ENCODE data around the gene BBOF1.
"Not testable (repeated sequence)": the region's sequence is repeated elsewhere in the genome, so short reads cannot be mapped to it uniquely, and the experiment has no call there.

The BBOF1 gene

GRCh38 chr14:74018586-74019407, at the start of gene BBOF1, which contains the start of gene ENTPD5:
TSS of gene BBOF1 (plus strand) at chr14:74019349. CDS start at chr14:74019479, 130 bp downstream.
TSS of gene ENTPD5 (minus strand) at chr14:74019288. CDS start at chr14:73988102, 31,186 bp downstream.
- no peak for DNase-seq (ENCODE audit: low read depth, low spot score)

GRCh38 chr14:73973497-73973896, 45.7 kb upstream of the BBOF1 start:
- no peak for DNase-seq (ENCODE audit: low read depth, low spot score)

DNA sequence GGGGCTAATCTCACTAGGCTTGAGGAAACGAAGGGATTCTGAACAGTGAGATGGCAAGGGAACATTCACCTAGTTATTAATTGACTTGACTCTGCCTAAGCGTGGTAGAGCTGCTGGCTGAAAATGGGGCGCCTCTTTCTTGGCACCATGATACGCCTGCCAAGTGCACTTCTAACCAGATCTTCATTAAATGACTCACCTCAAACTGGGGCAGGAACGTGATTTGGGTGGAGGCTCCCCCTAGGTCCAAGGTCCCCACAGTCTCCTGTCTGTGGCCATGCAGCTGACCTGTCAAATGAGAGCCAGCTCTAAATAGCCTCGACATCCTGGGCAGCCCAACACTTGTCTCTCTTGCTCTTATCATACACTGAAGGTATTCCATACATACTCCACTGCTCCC, 43.0 kb upstream of the BBOF1 start:
- no peak for DNase-seq (ENCODE audit: low read depth, low spot score)

- no peak for DNase-seq (ENCODE audit: low read depth, low spot score)
Measured at GRCh38 chr14:73977896-73978295, 41.3 kb upstream of the BBOF1 start.

GRCh38 chr14:73988065-73988464, 31.1 kb upstream of the BBOF1 start:
- no peak for DNase-seq (ENCODE audit: low read depth, low spot score)

- not testable (repeated sequence) for DNase-seq (ENCODE audit: low read depth, low spot score)
Measured at GRCh38 chr14:73988656-73989055, 30.5 kb upstream of the BBOF1 start.

GRCh38 chr14:73991092-73991491, 28.1 kb upstream of the BBOF1 start:
- DNase-seq (ENCODE audit: low read depth, low spot score) = no peak

GRCh38 chr14:73994926-73995325, 24.2 kb upstream of the BBOF1 start:
- not testable (repeated sequence) for DNase-seq (ENCODE audit: low read depth, low spot score)

DNA sequence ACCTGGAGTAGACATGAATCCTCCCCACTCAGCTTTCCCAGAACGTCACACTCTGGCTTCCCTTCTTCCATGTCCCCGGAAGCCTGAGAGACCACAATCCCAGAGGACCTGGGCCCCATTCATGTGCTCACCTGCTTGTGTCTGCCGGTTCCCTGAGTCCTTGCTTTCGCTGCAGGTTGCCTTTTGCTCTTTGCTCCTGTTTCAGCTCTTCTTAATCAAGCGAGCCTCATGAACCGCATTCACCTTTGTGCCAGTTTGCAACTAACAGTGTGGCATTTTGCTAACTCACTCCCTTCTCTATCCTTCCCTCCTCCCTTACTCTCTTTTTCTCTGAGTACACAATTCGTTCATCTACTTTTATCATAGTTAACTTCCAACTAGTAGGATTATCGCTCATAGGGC, 23.2 kb upstream of the BBOF1 start:
- DNase-seq (ENCODE audit: low read depth, low spot score) = no peak

DNA sequence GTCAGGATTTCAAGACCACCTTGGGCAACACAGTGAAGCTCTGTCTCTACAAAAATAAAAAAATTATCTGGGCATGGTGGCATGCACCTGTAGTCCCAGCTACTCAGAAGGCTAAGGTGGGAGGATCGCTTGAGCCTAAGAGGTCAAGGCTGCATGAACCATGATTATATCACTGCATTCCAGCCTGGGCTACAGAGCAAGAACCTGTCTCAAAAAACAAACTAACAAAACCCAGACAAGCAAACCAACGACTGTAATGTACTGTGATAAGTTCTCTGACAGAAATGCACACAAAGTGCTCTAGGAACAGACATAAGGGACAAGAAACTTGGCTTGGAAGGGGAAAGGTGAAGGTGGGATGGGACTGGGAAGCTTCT, 22.4 kb upstream of the BBOF1 start:
- no peak for DNase-seq (ENCODE audit: low read depth, low spot score)

- DNase-seq (ENCODE audit: low read depth, low spot score) = no peak
Measured at GRCh38 chr14:73997108-73997943, 21.8 kb upstream of the BBOF1 start.

DNA sequence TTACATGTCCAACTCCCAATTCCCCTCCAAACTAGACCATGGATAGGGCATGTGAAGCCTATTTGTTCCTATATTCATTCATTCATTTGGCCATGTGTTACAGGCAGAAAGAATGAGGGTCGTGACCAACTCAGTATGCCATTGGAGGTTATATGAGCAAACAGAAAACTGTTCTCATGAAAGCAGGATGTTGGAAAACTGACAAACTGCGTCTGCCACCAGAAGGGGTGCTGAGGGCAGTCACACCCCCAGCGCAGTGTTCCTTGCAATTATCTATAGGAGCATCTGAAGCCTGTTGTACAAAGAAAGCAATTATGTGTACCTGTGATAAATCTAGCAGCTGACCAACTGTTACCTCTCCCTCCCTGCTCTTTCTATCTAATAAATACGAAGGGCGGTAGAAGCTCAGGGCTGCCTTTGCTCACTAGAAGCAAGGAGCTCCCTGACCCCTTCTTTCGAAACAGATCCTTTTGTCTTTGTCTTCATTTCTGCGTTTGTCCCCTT, 21.2 kb upstream of the BBOF1 start:
- DNase-seq (ENCODE audit: low read depth, low spot score) = no peak

DNA sequence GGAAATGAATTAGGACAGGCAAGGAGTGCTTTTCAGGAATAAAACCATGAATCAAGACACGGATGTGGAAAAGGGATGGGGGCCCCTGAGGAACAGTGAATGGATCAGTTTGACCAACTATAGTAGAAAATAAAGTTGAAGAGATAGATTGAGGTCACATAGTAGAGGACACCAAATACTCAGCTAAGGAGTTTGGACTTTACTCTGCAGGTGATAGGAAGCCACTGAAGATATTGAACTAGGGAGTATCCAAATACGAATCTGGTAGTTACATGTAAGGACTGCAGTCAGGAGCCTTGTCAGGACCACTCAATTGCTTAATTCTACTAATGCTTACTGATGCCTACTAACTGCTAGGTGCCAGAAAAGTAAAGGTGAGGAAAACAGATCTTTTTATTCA, 20.4 kb upstream of the BBOF1 start:
- no peak for DNase-seq (ENCODE audit: low read depth, low spot score)

- not testable (repeated sequence) for DNase-seq (ENCODE audit: low read depth, low spot score)
Measured at GRCh38 chr14:74005664-74006063, 13.5 kb upstream of the BBOF1 start.

DNA sequence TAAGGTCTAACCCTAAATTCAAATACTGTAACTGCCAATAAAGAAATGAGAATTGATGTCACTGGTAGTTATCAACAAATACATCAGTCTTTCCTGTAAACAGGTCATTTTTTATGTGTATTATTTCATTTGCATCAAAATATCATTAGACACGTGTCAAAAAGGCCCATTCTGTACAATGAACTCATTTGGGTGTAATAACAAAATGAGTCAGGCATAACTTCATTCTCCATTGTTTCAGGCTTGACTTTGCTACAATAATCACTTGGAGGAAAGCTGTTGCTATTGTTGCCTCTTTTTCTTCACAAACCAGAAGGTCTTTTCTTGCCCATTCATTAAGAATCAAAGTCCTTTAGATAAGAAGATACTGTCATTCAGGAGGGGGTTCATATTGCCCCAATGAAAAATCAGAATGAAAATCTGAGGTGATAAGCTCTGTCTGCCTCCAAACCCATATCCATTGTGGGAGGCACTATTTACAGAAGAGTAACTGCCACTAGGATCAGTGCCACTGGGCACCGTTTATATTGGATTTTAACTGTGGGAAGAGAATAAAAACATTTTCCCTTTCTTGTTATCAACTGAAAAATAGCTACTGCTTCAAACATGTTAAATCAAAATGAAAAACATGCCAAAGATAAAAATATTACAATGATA, 10.2 kb upstream of the BBOF1 start:
- DNase-seq (ENCODE audit: low read depth, low spot score) = no peak

DNA sequence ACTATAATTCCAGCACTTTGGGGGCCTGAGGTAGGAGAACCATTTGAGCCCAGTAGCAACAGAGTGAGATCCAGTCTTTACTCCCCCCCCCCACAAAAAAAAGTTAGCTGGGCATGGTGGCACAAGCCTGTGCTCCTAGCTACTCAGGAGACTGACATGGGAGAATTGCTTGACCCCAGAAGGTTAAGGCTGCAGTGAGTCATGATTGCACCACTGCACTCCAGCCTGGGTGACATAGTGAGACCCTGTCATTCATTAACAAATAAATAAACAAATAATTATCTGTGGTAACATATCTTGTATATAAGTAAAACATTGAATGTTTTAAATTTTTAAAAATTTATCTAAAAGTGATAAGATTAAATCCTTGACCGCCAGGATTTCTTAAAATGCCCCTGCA, 4.8 kb upstream of the BBOF1 start:
- DNase-seq (ENCODE audit: low read depth, low spot score) = no peak

- DNase-seq (ENCODE audit: low read depth, low spot score) = no peak
Measured at GRCh38 chr14:74015176-74015575, 4.0 kb upstream of the BBOF1 start.

DNA sequence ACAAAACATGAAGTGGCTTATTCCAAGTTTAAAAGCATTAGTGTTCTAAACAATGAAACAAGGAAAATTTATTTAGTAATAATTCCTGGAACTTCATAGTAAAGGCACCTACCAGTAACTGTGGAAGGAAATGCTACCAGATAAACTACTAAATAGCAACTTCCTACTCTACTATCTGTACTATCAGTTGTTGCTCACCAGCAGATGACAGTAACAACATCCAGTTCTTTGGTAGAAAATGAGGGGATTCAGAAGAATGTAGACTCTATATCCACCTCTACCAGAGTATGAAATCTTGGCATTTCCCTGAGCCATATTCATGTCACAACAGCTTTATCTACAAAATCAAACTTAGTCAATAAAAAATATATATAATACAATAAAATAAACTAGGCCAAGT, 3.2 kb upstream of the BBOF1 start:
- DNase-seq (ENCODE audit: low read depth, low spot score) = no peak

GRCh38 chr14:74018174-74018585, 969 bp upstream of the BBOF1 start:
- DNase-seq (ENCODE audit: low read depth, low spot score) = no peak

DNA sequence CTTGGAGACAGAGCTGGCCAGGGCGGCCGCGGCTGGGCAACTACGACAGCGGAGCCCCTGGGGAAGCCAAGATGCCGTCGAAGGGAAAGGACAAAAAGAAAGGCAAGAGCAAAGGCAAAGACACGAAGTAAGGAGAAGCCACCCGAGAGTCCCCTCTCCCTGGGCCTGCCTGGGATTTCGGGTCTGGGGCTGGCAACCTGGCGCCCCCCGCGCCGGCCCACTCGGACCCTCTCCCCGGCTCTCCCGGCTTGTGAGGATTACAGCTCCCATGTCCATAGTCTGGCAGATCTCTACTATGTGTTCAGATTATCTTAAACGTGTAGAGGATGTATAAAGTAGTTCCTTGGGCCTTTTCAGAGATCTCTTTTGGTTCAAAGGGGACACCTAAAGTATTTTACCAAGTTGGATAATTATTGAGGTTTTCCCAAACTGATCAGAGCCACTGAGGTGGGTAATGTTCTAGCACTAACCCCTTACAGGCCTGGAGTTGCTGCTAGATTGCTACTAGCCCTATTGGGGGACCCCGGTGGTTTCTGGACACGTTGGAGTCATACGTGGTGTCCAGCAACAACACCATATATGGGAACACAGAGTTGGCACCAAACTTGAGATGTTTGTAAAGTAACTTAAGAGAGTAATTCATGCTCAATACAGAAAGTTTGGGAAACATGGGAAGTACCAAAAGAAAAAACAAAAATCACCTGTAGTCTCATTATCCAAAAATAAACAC, 424 bp downstream of the BBOF1 start:
- DNase-seq (ENCODE audit: low read depth, low spot score) = no peak

DNA sequence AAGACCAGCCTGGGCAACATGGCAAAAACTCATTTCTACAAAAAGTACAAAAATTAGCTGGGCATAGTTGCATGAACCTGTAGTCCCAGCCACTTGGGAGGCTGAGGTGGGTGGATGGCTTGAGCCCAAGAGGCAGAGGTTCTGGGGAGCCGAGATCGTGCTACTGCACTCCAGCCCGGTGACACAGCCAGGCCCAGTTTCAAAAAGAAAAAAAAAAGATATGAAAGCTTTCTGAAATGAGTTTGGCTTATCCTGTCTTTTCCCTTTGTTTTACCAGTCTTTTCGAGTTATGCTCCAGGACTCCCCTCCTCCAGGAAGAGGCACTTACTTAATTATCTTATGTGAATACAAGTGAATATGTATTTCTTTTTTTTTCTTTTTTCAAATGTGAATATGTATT, 3.2 kb downstream of the BBOF1 start:
- DNase-seq (ENCODE audit: low read depth, low spot score) = no peak
